ENCODE data around the gene SLC24A3.

- TF ChIP-seq CTCF (IDR thresholded peaks at IDR 0.05) (no peak), POLR2A (IDR thresholded peaks at IDR 0.05) (no peak), POLR2AphosphoS5 (IDR thresholded peaks at IDR 0.05) (no peak)
These were observed 24.1 kb downstream of the SLC24A3 start for GRCh38 chr20:19236371-19237055.

Measured in breast epithelium (tissue), 3 donors.